Right kidney (tissue), 1 donor: ENCODE results near the gene UROC1.
A peak's percentile ranks its signal among the peaks of the same experiment; 100 is the strongest.

Experiments
- DNase-seq: peaks from one replicate; pipeline ENCODE4 v3.0.0-alpha.2; 2016

Gene UROC1

GRCh38 chr3:126530171-126531050 lies 12.8 kb upstream of the UROC1 start:
- DNase-seq: no peak

GRCh38 chr3:126529585-126530170 lies 12.1 kb upstream of the UROC1 start:
- DNase-seq: no peak

GRCh38 chr3:126528800-126529541 lies 11.4 kb upstream of the UROC1 start:
- DNase-seq: peak; percentile 24

GRCh38 chr3:126528419-126528799 lies 10.8 kb upstream of the UROC1 start:
- no peak for DNase-seq

GRCh38 chr3:126527455-126528211 lies 10.1 kb upstream of the UROC1 start:
- DNase-seq: no peak

GRCh38 chr3:126527006-126527405 lies 9.4 kb upstream of the UROC1 start:
- no peak for DNase-seq

GRCh38 chr3:126526668-126527005 lies 9.1 kb upstream of the UROC1 start:
- DNase-seq: no peak

- no peak for DNase-seq
Observed at GRCh38 chr3:126525853-126526667, 8.5 kb upstream of the UROC1 start.

- no peak for DNase-seq
Observed at GRCh38 chr3:126525091-126525852, 7.7 kb upstream of the UROC1 start.

GRCh38 chr3:126524429-126524988 lies 6.9 kb upstream of the UROC1 start:
- no peak for DNase-seq

- DNase-seq: peak; percentile 72
Observed at GRCh38 chr3:126523745-126524428, 6.3 kb upstream of the UROC1 start, which contains the start of gene CHST13. TSS of gene CHST13 (plus strand) at chr3:126524155. CDS start at chr3:126524333, 178 bp downstream.

GRCh38 chr3:126522363-126522788 lies 4.8 kb upstream of the UROC1 start:
- peak; percentile 61 for DNase-seq

GRCh38 chr3:126521122-126521891 lies 3.7 kb upstream of the UROC1 start:
- DNase-seq: no peak

- no peak for DNase-seq
Observed at GRCh38 chr3:126519506-126520455, 2.2 kb upstream of the UROC1 start.

GRCh38 chr3:126518779-126519177 lies 1.2 kb upstream of the UROC1 start:
- DNase-seq: no peak

- no peak for DNase-seq
Observed at GRCh38 chr3:126517986-126518778, 609 bp upstream of the UROC1 start.

- no peak for DNase-seq
Observed at GRCh38 chr3:126516936-126517290, 660 bp downstream of the UROC1 start.
